Endothelial cell of umbilical vein (primary cell): ENCODE results near the gene TNFAIP8L1.

Experiments used
- CTCF ChIP-seq, 2 donors: IDR thresholded peaks; 1 replicate in 1 of 2; 2 replicates in 1 of 2; pipeline ENCODE4 v1.5.1; 2011; ENCODE audit warnings: low read length in 2 of 2, mild to moderate bottlenecking in 2 of 2, moderate library complexity in 2 of 2, control low read depth in 1 of 2, inconsistent platforms in 1 of 2, low read depth in 1 of 2; ENCODE audit not compliant: insufficient read depth in 1 of 2; ENCODE audit errors: extremely low read depth in 1 of 2
- EZH2 ChIP-seq: IDR thresholded peaks from 2 replicates; pipeline ENCODE4 v1.6.1; 2012; ENCODE audit warnings: borderline replicate concordance, low read depth, mild to moderate bottlenecking, moderate library complexity, low read length, inconsistent platforms; ENCODE audit not compliant: severe bottlenecking
- POLR2AphosphoS5 ChIP-seq: IDR thresholded peaks from 2 replicates; pipeline ENCODE4 v1.6.1; 2012; ENCODE audit warnings: low read depth, mild to moderate bottlenecking, control low read depth, low read length, moderate library complexity; ENCODE audit not compliant: insufficient read depth

- TF ChIP-seq CTCF (IDR thresholded peaks at IDR 0.05; ENCODE audit: extremely low read depth in 1 of 2, insufficient read depth in 1 of 2, low read depth in 1 of 2, low read length in 2 of 2) (no peak), EZH2 (no peak), POLR2AphosphoS5 (no peak)
These were observed 32.0 kb downstream of the TNFAIP8L1 start for GRCh38 chr19:4671185-4671851.
